GM06990 (cell line): Measurements from ENCODE around the gene SLC17A8.

ENCODE experiments used
- DNase-seq: peaks from one replicate; pipeline ENCODE4 v3.0.0-alpha.2; 2011; ENCODE audit not compliant: insufficient read length; ENCODE audit errors: extremely low read depth
- H3K27me3 ChIP-seq: replicated peaks from 2 replicates; pipeline ENCODE4 v1.6.0; 2011; ENCODE audit warnings: low read length; ENCODE audit not compliant: control insufficient read depth, insufficient read depth
- H3K36me3 ChIP-seq: 2 replicates; pipeline ENCODE4 v1.5.1; 2011; ENCODE audit warnings: low read length; ENCODE audit not compliant: control insufficient read depth, insufficient read depth
- H3K4me3 ChIP-seq: replicated peaks from 2 replicates; pipeline ENCODE4 v1.5.1; 2011; ENCODE audit warnings: low read depth, mild to moderate bottlenecking, control low read depth, low read length
- TF ChIP-seq, protein P1 (sequence below): IDR thresholded peaks from 2 replicates; pipeline ENCODE4 v1.5.1; 2011; ENCODE audit warnings: low read length, control low read depth, mild to moderate bottlenecking, inconsistent platforms; ENCODE audit not compliant: insufficient read depth, poor library complexity, severe bottlenecking

SLC17A8 gene

DNA sequence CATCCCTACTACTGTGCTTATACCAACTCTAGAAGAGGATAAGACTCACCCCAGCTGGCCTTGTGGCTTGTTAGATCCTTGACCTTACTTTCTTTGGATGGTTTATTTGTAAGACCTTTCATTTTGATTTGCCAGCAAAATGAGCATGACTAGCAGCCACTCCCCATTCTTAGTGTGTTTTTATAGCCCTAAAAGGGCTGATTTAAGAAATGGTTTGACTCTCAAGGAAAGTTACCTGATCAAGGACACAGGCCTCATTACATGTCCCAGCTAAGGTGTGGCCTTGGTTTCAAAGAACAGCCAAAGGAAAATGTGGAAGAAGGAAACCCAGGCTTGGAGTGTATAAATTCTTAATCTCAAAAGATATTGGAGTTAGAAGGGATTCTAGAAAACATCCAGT is 41.4 kb downstream of the SLC17A8 start:
- Histone ChIP-seq H3K36me3 (no peaks in the 10 kb centered on the region), H3K4me3 (no peak overlapping the region), H3K27me3 (no peaks in the 10 kb centered on the region)
- TF ChIP-seq, protein P1, sequence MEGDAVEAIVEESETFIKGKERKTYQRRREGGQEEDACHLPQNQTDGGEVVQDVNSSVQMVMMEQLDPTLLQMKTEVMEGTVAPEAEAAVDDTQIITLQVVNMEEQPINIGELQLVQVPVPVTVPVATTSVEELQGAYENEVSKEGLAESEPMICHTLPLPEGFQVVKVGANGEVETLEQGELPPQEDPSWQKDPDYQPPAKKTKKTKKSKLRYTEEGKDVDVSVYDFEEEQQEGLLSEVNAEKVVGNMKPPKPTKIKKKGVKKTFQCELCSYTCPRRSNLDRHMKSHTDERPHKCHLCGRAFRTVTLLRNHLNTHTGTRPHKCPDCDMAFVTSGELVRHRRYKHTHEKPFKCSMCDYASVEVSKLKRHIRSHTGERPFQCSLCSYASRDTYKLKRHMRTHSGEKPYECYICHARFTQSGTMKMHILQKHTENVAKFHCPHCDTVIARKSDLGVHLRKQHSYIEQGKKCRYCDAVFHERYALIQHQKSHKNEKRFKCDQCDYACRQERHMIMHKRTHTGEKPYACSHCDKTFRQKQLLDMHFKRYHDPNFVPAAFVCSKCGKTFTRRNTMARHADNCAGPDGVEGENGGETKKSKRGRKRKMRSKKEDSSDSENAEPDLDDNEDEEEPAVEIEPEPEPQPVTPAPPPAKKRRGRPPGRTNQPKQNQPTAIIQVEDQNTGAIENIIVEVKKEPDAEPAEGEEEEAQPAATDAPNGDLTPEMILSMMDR, result no peak
- no peak for DNase-seq

DNA sequence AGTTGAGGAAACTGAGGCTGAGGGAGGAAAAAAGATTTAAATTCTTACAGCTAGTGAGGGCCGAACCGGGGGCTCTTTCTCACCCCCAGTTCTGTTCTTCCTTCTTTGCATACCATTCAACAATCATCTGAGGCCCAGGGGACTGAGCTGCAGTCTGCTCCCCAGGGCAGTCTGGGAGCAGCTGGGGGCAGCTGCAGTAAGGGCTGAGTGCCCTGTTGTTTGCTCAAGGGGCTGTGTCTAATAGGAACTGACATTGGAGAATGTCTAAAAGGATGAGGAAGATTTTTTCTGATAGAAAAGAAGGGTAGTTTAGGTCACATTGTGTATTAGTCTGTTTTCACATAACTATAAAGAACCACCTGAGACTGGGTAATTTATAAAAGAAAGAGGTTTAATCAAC is 42.2 kb downstream of the SLC17A8 start:
- Histone ChIP-seq H3K4me3 (no peak overlapping the region), H3K27me3 (no peaks in the 10 kb centered on the region), H3K36me3 (no peaks in the 10 kb centered on the region)
- no peak for DNase-seq
- TF ChIP-seq, protein P1, result no peak

GRCh38 chr12:100401660-100402059 is 44.8 kb downstream of the SLC17A8 start:
- TF ChIP-seq, protein P1, result no peak
- DNase-seq, result no peak
- no peaks in the 10 kb centered on the region for H3K36me3 ChIP-seq
- no peak overlapping the region for H3K4me3 ChIP-seq
- no peaks in the 10 kb centered on the region for H3K27me3 ChIP-seq

- H3K27me3 ChIP-seq, result no peaks in the 10 kb centered on the region
- no peak for DNase-seq
- H3K4me3 ChIP-seq, result no peak overlapping the region
- H3K36me3 ChIP-seq, result no peaks in the 10 kb centered on the region
- TF ChIP-seq, protein P1, result no peak
Measured at GRCh38 chr12:100402763-100403162, 45.9 kb downstream of the SLC17A8 start.

DNA sequence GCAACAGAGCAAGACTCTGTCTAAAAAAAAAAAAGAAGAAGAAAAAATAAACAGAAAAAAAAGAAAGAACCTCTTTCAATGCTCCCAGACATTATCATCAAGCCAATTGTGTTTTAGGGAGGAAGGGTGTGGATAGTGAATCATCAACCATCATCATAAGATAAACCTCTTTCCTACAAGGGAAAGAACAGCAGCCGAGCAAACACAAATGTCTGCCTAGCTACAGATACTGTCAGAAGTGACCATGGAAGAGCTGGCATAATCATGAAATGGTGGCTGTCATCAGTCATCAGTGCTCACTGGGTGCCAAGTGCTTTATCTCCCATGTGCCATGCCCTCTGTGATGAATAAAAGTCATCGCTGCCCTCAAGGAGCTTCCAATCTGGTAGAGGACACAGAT is 46.6 kb downstream of the SLC17A8 start:
- no peaks in the 10 kb centered on the region for H3K36me3 ChIP-seq
- no peak for DNase-seq
- H3K4me3 ChIP-seq, result no peak overlapping the region
- TF ChIP-seq, protein P1, result no peak
- no peaks in the 10 kb centered on the region for H3K27me3 ChIP-seq

DNA sequence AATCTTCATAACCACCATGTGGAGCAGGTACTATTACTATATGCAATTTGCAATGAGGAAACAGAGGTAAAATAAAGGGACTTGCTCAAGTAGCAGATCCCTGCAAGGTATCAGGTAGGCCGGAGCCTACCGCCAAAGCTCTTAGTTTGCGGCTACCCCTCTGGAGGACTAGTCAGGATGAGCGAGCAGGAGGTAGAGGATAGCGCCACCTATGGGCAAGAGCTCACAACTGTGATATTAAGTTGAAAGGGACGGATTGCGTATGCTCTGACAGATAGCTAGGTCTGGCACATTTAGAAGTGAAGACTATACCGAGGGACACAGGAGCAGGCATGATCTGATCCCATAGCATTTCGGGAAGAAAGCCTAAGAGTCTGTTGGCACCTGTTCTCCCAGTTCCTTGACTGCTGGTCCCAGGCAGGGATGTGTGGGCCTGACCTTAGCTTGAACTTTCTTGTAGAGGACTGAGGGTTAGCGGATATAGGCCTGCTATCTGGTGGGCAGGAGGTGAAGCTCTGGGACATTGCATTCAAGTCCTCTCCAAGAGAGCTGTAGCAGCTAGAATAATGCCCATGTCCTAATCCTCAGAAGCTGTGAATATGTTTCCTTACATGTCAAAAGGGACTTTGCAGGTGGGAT is 48.0 kb downstream of the SLC17A8 start:
- Histone ChIP-seq H3K36me3 (no peaks in the 10 kb centered on the region), H3K4me3 (no peak overlapping the region), H3K27me3 (no peaks in the 10 kb centered on the region)
- TF ChIP-seq, protein P1, result peak; percentile 75
- peak; percentile 32 for DNase-seq
